ENCODE results near the gene PDCD11. TPM values are rescaled to one million over a fixed set of nuclear protein-coding genes. Genes with fewer than 3 reads are reported as not detected.
A peak's percentile ranks its signal among the peaks of the same experiment; 100 is the strongest.

Gene PDCD11
- total RNA-seq, 1 experiment from 2014 or later, result 20.4 TPM

DNA sequence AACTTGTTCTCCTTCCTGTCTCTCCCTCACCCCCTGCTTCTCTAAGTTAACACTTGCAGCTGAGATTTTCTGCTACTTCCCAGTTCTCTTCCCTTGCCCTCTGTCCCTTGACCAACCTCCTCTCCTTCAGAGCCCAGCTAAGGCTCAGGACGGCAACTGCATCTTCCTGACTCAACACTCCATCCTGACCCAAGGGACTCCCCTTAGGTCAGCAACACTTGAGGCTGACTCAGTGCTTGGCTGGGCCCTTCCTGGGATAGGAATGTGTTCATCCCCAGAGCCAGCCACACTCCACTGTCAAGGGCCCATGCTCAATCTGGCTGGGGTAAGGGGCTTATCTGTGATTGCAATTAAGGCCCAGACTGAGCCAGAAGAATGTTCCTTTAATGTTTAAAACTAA lies 52.3 kb downstream of the PDCD11 start:
- no TSS peak for BruUV-seq (replicated peaks)
- Histone ChIP-seq H3K9me2 (ENCODE audit: insufficient read depth) (no peaks in the 10 kb centered on the region), H3K79me2 (ENCODE audit: low read depth) (peaks cover 44% of the 10 kb centered on the region), H2AFZ (no peak overlapping the region), H3K4me2 (peak overlapping the region; percentile 91), H3K27ac (no peak overlapping the region), H4K20me1 (ENCODE audit: insufficient read depth) (peaks cover 5% of the 10 kb centered on the region; the same call in 1 of the 2 replicates), H3F3A (ENCODE audit: insufficient read depth, low read depth) (peaks cover 16% of the 10 kb centered on the region), H3K4me3 (no peak overlapping the region; the same call in 1 of the 2 replicates), H3K27me3 (ENCODE audit: insufficient read depth, low read depth) (no peaks in the 10 kb centered on the region), H3K36me3 (ENCODE audit: low read depth) (peaks cover 10% of the 10 kb centered on the region; the same call in 1 of the 2 replicates), H3K9me3 (ENCODE audit: insufficient read depth, low read depth) (no peaks in the 10 kb centered on the region), H3K4me1 (replicated peaks; ENCODE audit: insufficient read depth) (peaks cover 39% of the 10 kb centered on the region)
- intact Hi-C loops (cut with micrococcal nuclease; ENCODE audit: unreplicated experiment), result no loop called here
- TF ChIP-seq, protein P1, sequence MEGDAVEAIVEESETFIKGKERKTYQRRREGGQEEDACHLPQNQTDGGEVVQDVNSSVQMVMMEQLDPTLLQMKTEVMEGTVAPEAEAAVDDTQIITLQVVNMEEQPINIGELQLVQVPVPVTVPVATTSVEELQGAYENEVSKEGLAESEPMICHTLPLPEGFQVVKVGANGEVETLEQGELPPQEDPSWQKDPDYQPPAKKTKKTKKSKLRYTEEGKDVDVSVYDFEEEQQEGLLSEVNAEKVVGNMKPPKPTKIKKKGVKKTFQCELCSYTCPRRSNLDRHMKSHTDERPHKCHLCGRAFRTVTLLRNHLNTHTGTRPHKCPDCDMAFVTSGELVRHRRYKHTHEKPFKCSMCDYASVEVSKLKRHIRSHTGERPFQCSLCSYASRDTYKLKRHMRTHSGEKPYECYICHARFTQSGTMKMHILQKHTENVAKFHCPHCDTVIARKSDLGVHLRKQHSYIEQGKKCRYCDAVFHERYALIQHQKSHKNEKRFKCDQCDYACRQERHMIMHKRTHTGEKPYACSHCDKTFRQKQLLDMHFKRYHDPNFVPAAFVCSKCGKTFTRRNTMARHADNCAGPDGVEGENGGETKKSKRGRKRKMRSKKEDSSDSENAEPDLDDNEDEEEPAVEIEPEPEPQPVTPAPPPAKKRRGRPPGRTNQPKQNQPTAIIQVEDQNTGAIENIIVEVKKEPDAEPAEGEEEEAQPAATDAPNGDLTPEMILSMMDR (conservative IDR thresholded peaks at IDR 0.05), result no peak
- no peak for TF ChIP-seq EZH2 (IDR thresholded peaks at IDR 0.05; ENCODE audit: low read depth)
- DNase-seq, result no peak
- CTCF ChIA-PET, result no interaction called here
- POLR2A ChIA-PET (ENCODE audit: unreplicated experiment), result no interaction called here

DNA sequence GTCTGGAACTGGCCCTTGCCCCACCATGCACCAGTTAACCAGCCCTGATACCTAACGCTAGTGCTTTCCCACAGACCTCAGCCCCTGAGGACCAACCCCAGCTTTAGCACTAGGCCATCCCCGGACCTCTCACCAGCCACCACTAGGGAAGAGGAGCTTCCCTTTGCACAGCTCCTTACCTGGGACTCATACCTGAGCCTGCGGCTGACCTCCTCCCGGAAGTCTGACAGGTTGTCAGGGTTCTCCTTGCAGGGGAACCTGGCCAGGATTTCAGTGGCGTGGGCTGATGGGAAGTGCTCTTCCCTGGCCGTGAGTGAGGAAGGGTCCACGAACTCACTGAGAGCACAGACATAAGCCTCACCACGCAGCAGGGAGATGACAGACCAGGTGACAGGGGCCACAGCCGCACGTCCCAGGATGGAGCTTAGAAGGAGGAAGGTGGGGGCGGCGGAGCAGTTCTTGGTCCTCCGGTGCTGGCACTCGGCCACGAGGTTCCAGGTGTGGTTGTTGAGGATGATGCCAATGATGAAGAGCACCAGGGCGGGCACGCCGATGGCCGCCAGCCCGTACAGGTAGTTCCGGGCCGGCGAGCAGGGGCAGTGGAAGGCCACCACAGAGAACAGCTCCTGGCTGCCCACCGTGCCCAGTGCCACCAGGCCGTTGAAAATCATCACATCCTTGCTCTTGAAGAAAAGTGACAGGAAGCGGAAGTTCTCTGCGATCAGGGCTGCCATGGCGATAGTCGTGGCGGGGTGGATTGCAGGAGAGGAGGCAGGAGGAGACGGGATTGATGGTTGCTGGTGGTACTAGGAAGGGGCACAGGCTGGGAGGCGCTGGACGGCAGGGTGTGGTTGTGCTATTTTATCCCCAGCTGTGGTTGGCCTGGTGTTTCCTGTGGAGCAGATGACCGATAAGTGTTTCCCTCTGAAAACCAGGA lies 53.0 kb downstream of the PDCD11 start:
- H3K36me3 ChIP-seq (ENCODE audit: low read depth), result peaks cover 10% of the 10 kb centered on the region; the same call in 1 of the 2 replicates
- H3K4me3 ChIP-seq, result no peak overlapping the region; the same call in 1 of the 2 replicates
- TF ChIP-seq, protein P1 (conservative IDR thresholded peaks at IDR 0.05), result no peak
- TF ChIP-seq EZH2 (IDR thresholded peaks at IDR 0.05; ENCODE audit: low read depth), result no peak
- no peak for DNase-seq
- H3K27ac ChIP-seq, result no peak overlapping the region
- peaks cover 44% of the 10 kb centered on the region for H3K79me2 ChIP-seq (ENCODE audit: low read depth)
- peaks cover 46% of the 10 kb centered on the region for H3K4me1 ChIP-seq (replicated peaks; ENCODE audit: insufficient read depth)
- H3K27me3 ChIP-seq (ENCODE audit: insufficient read depth, low read depth), result no peaks in the 10 kb centered on the region
- H3K9me2 ChIP-seq (ENCODE audit: insufficient read depth), result no peaks in the 10 kb centered on the region
- H3K4me2 ChIP-seq, result peak overlapping the region; percentile 91
- H3K9me3 ChIP-seq (ENCODE audit: insufficient read depth, low read depth), result no peaks in the 10 kb centered on the region
- ChIA-PET POLR2A (ENCODE audit: unreplicated experiment) (no interaction called here), CTCF (no interaction called here)
- H4K20me1 ChIP-seq (ENCODE audit: insufficient read depth), result peaks cover 5% of the 10 kb centered on the region; the same call in 1 of the 2 replicates
- BruUV-seq (replicated peaks), result no TSS peak
- H3F3A ChIP-seq (ENCODE audit: insufficient read depth, low read depth), result peaks cover 16% of the 10 kb centered on the region
- intact Hi-C loops (cut with micrococcal nuclease; ENCODE audit: unreplicated experiment), result loop anchor here (2.0 kb wide), 1 partner anchor 29 kb away; the partner anchor contains the start of gene CALHM3
- no peak overlapping the region for H2AFZ ChIP-seq

DNA sequence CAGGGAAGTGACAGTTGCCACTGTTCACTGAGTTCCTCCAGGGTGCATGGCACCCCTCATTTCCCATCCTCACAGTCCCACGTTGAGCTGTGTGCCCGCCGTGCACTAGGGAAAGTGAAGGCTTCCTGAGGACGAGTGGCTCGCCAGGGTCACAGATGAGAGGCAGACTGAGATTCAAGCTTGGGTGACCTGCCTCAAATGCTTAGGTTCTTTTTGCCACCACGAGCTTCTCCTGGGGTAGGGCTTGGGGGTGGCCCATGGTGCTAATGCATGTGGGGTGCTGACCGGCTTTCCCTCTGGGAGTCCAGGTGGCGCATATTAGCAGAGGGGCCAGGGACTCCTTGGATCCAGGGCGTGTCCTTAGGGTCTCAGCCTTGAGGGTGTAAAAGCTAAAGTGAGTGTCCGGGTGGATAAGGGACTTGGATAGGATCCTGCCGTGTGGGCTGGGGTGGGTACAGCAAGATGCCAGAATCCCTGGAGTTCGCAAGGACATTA lies 53.8 kb downstream of the PDCD11 start:
- Histone ChIP-seq H3K4me3 (peak overlapping the region; percentile 83; the same call in 1 of the 2 replicates), H3K4me2 (peak overlapping the region; percentile 91), H3K27me3 (ENCODE audit: insufficient read depth, low read depth) (no peaks in the 10 kb centered on the region), H3F3A (ENCODE audit: insufficient read depth, low read depth) (peaks cover 12% of the 10 kb centered on the region), H3K27ac (peak overlapping the region; percentile 67), H2AFZ (no peak overlapping the region), H3K4me1 (replicated peaks; ENCODE audit: insufficient read depth) (peaks cover 46% of the 10 kb centered on the region), H3K9me3 (ENCODE audit: insufficient read depth, low read depth) (no peaks in the 10 kb centered on the region), H4K20me1 (ENCODE audit: insufficient read depth) (0 out of 2 replicates have a peak, but pooled peaks cover 5% of the 10 kb centered on the region), H3K79me2 (ENCODE audit: low read depth) (peaks cover 44% of the 10 kb centered on the region), H3K36me3 (ENCODE audit: low read depth) (peaks cover 10% of the 10 kb centered on the region; the same call in 1 of the 2 replicates), H3K9me2 (ENCODE audit: insufficient read depth) (no peaks in the 10 kb centered on the region)
- CTCF ChIA-PET, result interaction anchor here (0.5 kb wide), 1 partner anchor 93 kb away, joined by 3 read pairs; no protein-coding TSS in a partner anchor
- BruUV-seq (replicated peaks), result no TSS peak
- intact Hi-C loops (cut with micrococcal nuclease; ENCODE audit: unreplicated experiment), result loop anchor here (2.0 kb wide), 1 partner anchor 29 kb away; the partner anchor contains the start of gene CALHM3
- DNase-seq, result no peak
- TF ChIP-seq, protein P1 (conservative IDR thresholded peaks at IDR 0.05), result no peak
- TF ChIP-seq EZH2 (IDR thresholded peaks at IDR 0.05; ENCODE audit: low read depth), result no peak
- POLR2A ChIA-PET (ENCODE audit: unreplicated experiment), result interaction anchor here (0.5 kb wide), 1 partner anchor 14 kb away, joined by 24 read pairs; no protein-coding TSS in a partner anchor

All from PC-9 (cell line).